Stimulated activated CD4-positive, alpha-beta T cell treated with anti-CD3 and anti-CD28 coated beads, Interleukin-15, amount 100 ng/mL, for 48 hours (primary cell): ENCODE measurements around the gene ARSI.

ENCODE experiments used
- DNase-seq, 2 donors: peaks; one replicate each; pipeline ENCODE4 v3.0.0-alpha.2; 2020; ENCODE audit warnings: low read depth in 2 of 2

ARSI gene

DNA sequence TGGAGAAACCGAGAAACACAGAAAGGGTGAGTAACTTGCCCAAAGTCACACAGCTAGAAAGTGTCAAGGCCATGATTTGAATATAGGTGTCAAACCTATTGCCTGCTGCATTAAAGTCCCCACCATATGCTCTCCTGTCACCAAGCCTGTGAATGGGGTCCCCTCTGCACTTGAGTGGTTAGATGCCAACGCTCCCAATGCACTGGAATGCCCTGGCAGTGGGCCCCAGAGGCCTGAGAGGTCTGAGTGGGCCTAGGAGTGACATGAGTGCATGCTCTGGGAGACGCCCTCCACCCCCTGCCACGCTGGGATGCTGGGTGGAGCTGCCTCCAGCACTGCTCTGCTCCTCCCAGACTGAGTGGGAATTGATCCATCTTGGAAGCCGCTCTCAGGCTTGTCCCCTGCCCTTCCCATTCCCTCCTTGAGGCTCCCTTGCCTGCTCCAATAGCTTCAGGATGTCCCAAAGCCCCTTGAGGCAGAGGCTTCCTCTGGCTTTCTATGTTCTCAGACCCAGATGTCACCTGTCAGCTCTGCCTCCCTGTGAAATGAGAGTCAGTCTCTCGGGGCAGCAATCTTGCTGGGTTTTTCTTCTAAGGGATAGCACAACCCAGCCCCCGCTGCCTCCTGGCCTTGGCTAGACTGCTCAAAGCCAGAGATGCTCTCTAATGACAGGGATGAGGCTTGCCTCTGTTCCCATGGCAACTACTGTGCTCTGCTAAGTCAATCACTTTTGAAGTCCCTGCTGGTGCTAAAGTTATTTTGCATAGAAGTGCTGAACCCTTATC, 6.6 kb upstream of the ARSI start:
- DNase-seq: no peak

DNA sequence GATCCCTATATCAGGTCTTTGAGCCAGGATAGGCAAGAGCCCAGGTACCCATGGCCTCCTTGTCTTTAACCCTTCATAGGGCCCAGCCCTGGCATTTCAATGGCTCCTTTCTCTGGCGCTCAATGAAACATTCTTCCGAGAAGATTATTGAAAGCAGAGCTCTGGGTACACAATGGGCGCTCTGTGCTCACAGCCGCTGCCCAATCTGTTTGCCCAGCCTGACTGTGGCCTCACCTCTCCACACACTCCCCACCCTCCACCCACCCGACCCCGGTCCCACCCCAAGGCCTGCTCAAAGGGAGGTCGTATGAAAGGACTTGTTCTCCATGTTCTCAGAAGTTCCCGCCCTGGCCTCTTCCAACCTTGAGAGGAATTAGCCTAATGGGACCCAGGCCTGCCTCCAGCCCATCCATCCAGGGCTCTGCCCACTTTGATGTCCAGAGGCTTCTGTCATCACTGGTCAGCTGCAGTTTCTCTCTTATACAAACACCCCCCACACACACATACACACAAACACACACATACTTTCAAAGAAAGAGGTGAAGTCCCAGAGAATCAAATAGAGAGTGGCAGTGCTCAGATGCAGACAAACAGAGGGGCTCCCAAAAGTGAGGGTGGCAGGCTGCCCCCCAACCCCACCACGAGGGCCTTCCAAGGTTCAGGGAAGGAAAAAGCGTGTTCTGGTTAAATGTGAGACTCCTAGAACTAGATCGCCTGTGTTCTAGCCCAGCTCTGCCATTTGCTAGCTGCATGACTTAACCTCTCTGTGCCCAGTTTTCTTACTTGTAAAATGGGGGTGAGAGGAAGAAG, 5.1 kb upstream of the ARSI start:
- no peak for DNase-seq

DNA sequence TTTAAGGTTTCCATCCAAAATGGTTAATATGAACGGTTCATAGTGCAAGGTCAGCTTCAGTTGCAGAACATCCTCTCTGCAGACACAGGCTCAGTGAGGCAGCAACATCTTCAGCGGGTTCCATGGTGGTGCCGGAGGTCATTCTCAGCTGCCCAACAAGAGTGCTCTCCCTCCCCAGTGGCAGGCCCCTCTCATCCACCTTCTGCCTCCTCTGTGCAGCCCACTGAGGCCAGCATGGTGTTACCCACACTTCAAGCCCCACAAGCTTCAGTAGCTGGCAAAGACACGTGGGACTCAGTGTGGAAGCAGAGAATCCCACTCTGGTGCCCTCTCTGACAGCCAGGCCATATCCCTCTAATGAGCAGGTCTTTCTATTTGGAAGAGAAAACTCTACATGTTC, 4.1 kb upstream of the ARSI start:
- DNase-seq: no peak

DNA sequence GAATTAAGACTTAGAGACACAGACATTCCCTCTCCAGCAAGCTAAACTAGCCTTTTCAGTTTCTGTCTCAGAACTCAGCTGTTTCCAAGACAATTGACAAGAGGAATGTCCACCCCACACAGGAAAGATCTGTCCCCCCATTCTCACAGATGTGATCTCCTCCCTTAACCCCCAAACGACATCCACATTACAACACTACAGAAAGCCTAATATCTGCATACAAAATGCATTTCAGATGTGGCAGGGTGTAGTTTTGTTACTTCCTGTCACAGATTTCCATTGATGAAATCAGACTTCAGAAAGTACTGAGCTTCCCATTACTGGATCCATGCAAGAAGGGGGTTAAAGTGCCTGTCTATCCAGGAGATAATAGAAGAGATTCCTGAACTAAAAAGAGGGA, 2.9 kb upstream of the ARSI start:
- no peak for DNase-seq

DNA sequence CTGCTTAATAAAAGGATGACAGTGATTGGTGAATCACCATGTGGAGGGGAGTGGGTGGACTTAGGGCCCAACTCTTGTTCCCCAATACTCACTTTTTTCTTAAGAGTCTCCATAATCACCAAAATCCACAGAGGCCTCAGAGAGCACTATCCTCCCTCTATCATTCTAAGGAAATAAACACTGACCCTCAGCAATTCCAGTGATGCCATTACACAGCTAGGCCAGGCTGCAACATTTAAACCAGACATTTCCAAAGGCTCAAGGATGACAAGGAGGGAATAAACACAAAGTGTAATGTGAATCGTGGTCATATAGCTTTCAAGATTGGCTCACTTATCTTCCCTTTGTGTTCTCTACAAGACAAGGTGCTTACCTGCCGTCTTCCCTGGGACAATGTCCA, 2.4 kb upstream of the ARSI start:
- no peak for DNase-seq

DNA sequence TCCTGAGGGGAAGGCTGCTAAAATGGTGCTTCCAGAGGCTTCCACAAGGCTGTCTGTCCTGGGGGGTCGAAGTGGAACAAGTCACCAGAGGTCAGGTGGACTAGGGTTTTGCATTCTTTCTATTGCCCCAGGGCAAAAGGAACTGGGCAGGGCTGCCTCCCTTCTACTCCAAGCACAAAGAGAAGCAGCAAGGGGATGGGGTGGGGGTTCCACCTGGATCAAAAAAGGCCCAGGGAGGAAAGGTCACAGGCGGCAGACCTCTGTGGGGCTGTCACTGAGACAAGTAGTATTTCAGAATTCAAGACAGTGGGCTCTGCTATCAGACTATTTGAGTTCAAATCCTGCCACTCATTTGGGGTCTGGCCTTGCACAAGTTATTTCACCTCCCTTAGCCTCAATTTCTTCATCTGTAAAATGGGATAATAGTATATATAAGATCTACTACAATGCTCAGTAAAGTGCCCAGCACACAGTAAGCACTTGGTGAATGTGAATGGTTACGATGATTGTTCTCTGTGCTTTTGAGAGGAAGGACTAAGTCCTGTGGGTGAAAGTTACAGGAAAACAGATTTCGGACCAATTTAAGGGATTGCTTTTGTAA, 1.9 kb upstream of the ARSI start:
- no peak for DNase-seq

DNA sequence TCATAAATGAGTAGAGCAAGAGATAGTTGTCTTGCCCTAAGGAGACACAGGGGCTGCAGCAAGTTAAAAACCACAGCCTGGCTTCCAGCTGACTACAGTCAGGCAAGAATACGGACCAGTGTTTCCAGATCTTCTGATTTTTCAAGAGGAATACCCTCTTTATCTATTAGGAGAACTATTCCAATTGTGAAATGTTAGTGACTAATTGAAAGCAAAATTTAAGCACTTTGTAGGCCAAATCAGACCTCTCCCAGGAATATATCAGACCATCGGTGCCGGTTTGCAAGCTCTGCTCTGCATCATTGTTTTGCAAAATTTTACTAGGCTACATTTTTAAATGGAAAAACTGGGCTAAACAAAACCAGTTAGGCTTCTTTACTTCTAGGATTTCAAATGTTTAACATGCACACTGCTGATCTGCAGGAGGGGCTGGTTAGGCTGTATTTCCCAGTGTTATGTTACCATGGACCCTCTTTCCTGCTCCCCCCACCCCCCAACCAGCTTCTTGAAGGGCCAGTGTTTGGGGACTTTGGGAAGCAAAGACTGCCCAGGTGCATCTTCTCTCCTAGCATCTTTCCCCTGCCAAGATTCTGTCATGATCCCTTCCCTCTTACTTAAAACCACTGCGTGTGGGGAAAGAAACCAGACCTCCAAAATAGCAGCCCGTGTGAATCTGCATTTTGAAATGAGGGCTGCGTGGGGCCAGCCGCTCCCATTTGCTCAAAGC, 1.1 kb upstream of the ARSI start:
- no peak for DNase-seq

DNA sequence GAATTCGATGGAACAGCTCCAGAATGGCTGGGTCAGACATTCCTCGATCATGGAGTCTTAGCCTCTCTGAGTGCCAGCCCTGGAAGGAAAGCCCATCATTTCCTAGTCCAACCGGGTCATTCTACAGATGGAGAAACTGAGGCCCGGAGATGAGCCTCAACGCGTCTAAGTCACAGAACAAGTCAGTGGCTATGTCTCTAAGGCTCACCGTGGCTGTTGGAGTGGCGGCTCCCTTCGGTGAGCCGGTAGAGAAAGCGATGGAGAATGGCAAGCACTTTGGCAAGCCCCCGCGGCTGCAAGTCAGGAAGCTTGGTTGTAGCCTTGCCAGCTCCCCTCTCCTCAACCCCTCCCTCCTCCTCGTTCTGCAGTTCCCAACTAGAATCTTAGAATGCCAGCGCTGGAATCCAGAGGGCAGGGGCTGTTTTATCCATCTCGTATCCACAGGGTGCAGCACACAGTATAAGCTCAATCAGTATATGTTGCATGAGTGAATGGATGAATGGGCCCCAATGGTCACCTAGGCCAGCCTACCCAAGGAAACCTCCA, 438 bp upstream of the ARSI start:
- DNase-seq: no peak

DNA sequence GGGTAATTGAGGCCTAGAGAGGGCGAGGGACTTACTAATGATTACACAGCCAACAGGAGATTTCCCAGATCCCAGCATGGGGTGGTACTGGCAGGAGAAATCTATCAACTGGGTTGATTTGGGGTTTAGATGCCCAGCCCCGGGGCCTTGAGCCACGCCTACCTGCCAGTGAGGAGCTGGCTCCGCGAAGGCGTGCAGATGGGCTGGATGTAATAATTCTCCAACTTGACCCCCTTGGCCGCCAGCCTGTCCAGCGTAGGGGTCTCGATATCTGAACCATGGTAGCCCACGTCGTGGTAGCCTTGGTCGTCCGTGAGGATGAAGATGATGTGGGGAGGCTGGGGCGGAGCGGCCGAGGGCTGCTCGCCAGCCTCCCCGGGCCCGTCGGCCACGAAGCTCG, 804 bp downstream of the ARSI start:
- no peak for DNase-seq

DNA sequence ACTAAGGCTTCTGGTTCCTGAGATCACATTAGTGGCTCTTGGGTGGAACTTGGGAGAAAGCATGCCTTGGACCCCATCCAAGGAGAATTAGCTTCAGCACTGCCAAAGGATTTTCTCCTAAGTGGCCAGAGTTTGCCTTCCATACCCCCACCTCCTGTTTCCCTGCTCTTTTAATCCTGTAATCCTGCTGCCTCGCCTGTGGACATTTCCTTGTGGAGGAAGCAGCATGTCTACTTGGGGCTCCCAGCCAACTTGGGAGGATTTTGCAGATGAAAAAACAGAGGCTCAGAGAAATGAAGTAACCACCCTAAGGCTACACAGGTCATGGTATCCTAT, 1.6 kb downstream of the ARSI start:
- DNase-seq: no peak

DNA sequence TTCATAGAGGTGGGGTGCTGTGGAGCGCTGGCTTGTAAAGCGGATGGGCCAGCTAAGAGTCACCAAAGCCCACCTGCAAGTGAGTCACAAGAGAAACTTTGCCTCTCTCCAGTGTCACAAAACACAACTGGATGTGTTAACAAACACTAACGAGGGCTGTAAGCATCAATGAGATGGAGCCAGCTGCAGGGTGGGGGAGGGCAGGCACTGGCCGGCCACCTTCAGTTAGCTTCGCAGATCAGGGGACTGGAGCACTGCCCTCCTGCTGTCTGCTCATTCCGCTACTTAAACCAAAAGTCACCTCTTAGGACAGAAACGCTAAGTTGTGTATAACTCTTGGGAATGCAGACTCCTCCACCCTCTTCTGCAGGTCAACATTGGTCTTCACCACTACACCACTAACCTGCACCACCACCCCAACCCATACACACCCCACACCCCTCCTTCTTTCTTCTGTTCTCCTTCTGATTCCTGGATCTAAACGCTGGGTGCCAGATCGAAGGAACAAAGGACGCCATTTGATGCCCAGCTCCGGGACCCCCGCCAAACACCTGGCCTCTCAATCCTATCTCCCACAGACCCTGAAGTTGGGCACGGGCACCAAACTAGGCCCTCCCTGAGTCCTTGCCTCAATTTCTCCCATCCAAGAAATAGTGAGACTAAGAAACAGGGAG, 2.1 kb downstream of the ARSI start:
- DNase-seq: no peak

DNA sequence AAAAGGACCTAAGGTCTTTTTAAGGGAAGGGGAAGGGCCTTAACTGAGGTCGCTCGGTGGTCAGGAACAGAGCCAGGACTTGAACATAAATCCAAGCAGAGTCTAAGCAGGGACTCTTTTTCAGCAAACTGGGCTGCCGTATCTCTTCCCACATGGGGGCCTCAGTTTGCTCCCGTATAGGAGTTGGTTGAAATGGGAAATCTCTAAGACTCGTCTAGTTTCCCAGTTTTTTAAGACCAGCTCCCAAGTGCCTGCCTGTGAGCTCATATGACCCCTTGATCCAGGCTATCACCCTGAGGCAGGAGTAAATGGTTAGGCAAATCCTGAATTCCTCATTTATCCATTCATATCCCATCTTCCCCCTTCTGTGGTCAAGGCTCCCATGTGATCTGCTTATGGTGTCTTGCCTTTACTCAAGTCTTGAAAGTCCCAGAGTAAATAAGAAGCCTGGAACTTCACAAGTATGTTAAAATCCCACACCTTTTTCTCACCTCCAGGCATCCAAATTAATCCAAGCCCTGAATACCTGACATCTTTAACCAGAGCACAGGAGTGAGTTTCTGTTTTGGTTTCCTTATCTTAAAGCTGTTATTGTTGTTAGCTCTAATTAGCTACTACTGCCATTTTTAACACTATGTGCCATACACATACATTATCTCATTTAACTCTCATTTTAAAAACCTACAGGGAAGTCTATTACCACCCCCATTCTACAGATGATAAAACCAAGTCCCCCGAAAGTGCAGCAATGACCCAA, 3.0 kb downstream of the ARSI start:
- no peak for DNase-seq

DNA sequence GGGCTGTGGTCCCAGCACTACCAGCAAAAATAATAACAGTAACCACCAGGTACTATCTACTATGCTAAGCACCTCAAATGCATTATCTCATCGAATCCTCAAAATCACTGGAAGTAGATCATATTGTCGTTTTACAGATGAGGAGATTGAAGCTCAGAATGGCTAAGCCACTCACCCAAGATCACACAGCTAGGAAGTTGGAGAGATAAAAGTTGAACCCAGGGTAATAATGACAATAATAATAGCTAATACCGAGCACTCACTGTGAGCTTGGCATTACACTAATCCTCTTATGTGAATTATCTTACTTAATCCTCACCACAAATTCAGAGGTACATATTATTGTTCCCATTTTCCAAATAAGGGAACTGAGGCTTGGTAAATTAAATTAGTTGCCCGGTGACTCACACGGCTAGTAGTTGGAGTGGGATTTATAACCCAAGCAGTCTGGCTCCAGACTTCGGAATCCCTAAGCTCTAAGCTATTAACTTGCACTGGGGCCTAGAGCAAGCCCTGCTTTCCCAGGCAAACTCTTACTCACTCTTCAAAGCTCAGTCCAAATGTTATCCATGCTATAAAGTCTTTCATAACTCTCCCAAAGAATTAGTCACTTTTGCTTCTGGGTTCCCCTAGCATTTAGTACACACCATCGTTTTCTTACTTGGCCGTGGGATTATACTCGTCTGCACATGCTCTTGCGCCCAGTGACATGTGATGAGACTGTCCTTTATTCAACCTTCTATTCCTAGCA, 3.8 kb downstream of the ARSI start:
- no peak for DNase-seq

DNA sequence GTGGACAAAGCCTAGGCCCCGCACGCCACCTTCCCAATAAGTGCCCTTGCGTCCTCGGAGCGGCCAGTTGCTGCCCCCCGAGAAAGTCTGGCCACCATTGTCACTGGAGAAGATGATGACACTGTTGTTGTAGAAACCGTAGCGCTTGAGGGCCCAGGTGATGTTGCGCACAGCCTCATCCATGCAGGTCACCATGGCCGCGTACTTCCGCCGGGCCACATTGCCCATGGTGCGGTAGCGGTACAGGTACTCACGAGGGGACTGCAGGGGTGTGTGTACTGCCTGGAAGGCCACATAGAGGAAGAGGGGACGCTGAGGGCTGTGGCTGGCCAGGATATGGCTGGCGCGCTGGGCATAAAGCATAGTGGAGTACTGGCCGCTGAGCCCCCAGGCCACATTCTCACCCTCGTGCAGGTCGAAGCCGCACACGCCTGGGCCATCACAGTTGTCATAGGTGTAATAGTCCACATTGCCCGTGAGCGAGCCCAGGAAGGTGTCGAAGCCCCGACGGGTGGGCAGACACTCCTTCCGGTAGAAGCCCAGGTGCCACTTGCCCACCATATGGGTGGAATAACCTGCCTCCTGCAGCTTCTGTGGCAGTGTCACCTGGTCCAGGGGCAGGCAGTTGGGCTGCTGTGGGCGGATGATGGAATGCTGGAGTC, 4.6 kb downstream of the ARSI start:
- DNase-seq: no peak

DNA sequence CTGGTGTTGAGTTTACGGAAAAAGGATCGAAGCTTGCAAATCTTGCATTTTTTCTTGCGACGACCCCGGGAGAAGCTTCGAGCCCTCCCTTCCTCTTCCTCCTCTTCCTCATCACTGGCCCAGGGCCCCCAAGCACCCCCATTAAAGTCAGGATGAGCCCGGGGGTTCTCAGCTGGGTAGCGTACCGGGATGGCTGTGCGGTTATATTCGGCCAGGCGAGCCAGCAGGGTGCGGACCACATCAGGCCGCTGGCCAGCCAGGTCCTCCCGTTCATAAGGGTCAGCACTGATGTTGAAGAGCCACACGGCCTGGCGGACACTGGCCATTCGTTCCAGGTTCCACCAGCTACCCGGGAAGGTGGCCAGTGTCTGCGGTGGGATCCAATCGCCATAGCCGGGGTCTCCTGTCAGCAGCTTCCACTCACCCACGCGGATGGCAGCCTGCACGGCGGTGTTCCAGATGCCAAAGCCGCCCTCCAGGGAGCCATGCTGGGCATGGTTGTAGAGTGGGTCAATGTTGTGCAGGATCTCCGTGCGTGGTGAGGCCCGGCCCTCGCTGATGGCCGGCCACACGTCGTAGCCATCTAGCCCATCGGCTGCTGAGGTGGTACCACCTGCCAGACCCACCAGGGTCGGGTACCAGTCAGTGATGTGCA, 5.3 kb downstream of the ARSI start:
- DNase-seq: no peak

DNA sequence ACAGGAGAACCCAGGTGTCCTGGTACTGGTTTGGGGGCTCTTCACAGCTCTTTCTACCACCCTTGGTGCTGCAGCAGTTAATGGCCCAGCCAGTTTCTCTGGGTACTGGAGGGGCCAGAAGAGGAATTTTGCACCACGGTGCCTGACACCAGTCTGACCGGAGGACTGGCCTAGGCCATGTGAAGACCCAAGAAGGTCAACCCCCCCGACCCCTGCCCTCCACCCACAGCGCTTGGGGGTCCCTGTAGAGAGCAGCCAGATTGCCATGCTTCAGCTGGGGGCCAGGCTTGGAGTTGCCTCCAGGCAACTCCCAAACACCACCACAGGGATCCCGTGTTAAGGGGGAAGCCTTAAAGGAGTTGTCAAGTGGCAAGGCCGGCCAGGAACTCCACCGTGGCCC, 6.2 kb downstream of the ARSI start:
- no peak for DNase-seq

DNA sequence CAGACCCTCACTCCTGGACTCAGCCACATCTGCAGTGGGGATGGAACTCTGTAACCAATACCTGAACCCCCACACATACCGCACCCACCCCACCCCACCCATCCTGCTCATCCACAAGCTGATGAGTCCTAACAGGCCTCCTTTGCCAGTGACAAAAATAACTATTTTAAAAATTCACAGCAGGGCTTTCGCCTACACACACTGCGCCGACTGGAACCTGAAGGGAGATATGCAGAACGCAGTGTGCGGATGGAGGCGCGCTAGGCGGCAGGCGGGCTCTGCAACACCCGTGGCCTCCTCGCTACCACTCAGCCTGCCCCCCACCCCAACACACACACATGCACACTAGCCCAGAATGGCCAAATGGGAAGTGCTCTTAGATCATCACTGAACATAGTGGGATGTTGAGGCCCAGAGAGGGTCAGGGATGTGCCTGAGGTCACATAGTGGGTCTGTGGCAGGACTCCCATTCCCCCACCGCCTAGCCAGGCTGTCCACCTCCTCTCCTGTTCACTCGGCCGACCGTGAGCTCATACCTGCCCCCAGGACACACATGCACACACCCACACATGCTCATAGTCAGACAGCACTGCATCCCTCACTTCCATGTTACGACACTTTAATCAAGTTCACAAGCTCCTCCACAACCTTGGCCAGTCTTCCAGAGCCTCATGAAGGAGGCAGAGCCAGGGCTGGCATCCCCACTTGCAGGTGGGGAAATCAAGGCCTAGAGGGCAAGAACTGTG, 6.8 kb downstream of the ARSI start:
- DNase-seq: no peak

DNA sequence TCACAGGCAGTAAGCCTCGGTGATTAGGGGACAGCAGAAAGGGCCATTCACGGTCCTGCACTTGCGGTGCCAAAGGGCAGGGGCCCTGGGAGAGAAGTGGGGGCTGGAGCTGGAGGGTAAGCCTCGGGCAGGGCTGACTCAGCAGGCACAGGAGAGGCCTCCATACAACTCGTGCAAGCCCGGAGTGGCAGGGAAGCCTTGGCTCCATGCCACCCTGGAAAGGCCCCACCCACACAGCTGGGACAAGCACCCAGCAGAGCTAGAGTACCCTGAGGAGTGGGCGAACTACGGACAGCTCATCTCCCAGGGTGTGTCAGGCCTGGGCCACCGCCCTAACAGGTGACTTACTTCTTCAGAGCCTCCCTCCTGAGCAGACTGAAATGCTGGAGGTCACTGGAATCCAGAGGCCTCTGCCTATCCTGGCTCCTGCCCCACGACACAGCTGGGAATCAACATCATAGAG, 7.5 kb downstream of the ARSI start:
- DNase-seq: no peak
